ENCODE data around the gene PTOV1.

GRCh38 chr19:49818649-49819370, 32.1 kb upstream of the PTOV1 start:
- TF ChIP-seq, protein P1, sequence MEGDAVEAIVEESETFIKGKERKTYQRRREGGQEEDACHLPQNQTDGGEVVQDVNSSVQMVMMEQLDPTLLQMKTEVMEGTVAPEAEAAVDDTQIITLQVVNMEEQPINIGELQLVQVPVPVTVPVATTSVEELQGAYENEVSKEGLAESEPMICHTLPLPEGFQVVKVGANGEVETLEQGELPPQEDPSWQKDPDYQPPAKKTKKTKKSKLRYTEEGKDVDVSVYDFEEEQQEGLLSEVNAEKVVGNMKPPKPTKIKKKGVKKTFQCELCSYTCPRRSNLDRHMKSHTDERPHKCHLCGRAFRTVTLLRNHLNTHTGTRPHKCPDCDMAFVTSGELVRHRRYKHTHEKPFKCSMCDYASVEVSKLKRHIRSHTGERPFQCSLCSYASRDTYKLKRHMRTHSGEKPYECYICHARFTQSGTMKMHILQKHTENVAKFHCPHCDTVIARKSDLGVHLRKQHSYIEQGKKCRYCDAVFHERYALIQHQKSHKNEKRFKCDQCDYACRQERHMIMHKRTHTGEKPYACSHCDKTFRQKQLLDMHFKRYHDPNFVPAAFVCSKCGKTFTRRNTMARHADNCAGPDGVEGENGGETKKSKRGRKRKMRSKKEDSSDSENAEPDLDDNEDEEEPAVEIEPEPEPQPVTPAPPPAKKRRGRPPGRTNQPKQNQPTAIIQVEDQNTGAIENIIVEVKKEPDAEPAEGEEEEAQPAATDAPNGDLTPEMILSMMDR (IDR thresholded peaks at IDR 0.05 in 4 of 5, conservative IDR thresholded peaks at IDR 0.05 in 1 of 5), result no peak
- TF ChIP-seq POLR2A (IDR thresholded peaks at IDR 0.05), result no peak
